AG10803 (cell line): Measurements from ENCODE around the gene CEP128.

Experiments
- DNase-seq: peaks from one replicate; pipeline ENCODE4 v3.0.0; 2010; ENCODE audit warnings: low read depth
- H3K4me3 ChIP-seq: 2 replicates; pipeline ENCODE4 v1.5.1; 2011; ENCODE audit warnings: mild to moderate bottlenecking, low read length, control low read depth
- TF ChIP-seq, protein P1 (sequence below): conservative IDR thresholded peaks from 2 replicates; pipeline ENCODE4 v1.5.1; 2011; ENCODE audit warnings: mild to moderate bottlenecking, low read length, control low read depth, inconsistent platforms

The CEP128 gene

DNA sequence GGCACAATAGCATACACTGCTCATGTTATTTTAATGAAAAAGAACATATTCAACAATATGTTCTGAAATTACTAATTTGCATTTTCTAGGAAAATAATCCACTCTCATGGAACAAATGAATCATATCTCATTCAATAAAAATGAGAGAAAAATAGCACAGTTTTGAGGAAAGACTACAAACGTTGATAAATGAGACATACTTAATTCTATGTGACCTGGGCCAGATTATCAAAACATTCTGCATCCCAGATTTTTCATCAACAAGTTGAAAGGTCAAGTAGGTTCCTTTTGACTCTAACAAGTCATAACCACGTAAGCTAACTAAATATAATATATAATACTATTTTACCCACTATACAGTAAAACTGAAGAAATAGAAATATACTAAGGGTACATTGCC is 296.7 kb downstream of the CEP128 start:
- no peak for DNase-seq
- TF ChIP-seq, protein P1, sequence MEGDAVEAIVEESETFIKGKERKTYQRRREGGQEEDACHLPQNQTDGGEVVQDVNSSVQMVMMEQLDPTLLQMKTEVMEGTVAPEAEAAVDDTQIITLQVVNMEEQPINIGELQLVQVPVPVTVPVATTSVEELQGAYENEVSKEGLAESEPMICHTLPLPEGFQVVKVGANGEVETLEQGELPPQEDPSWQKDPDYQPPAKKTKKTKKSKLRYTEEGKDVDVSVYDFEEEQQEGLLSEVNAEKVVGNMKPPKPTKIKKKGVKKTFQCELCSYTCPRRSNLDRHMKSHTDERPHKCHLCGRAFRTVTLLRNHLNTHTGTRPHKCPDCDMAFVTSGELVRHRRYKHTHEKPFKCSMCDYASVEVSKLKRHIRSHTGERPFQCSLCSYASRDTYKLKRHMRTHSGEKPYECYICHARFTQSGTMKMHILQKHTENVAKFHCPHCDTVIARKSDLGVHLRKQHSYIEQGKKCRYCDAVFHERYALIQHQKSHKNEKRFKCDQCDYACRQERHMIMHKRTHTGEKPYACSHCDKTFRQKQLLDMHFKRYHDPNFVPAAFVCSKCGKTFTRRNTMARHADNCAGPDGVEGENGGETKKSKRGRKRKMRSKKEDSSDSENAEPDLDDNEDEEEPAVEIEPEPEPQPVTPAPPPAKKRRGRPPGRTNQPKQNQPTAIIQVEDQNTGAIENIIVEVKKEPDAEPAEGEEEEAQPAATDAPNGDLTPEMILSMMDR: no peak
- no peak overlapping the region for H3K4me3 ChIP-seq

GRCh38 chr14:80638620-80639515 is 302.7 kb downstream of the CEP128 start:
- H3K4me3 ChIP-seq: no peak overlapping the region
- DNase-seq: peak; percentile 72
- TF ChIP-seq, protein P1: no peak

GRCh38 chr14:80637756-80638619 is 303.6 kb downstream of the CEP128 start:
- peak; percentile 83 for DNase-seq
- TF ChIP-seq, protein P1: no peak
- H3K4me3 ChIP-seq: no peak overlapping the region

- peak; percentile 18 for DNase-seq
- TF ChIP-seq, protein P1: peak; percentile 34
- H3K4me3 ChIP-seq: no peak overlapping the region
These were observed 305.5 kb downstream of the CEP128 start for GRCh38 chr14:80636071-80636470.

- H3K4me3 ChIP-seq: no peak overlapping the region
- peak; percentile 16 for DNase-seq
- TF ChIP-seq, protein P1: no peak
These were observed 307.3 kb downstream of the CEP128 start for GRCh38 chr14:80634106-80634758.

DNA sequence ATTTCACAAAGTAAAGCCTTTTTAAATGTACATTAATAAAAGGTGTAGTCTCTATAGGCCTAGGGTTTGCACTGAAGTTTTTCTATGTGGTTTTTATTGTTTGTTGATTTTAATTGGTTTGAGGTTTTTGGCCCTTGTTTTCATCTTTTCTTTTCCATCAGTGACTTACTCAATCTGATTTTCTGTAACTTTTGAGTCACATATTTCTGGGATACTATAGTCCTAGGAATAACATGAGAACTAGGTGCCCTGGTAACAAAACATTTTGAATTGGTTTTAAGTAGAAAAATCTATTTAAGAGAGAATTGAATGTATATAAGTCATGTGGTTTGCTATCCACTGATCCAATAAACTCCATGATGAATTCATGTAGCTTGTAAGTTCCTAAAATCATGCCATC is 311.9 kb downstream of the CEP128 start:
- TF ChIP-seq, protein P1: no peak
- H3K4me3 ChIP-seq: no peak overlapping the region
- peak; percentile 46 for DNase-seq
